Transverse colon (tissue), 3 donors: ENCODE data around the gene STYXL2.

Source experiments
- EP300 ChIP-seq: sonication (generic); formaldehyde crosslinking; IDR thresholded peaks from one replicate; pipeline ENCODE4 v1.6.1; 2017; ENCODE audit warnings: antibody characterized with exemption, low read depth
- POLR2A ChIP-seq: fragments of 450-650 bp; IDR thresholded peaks from one replicate; pipeline ENCODE4 v1.6.1; 2016; ENCODE audit warnings: antibody characterized with exemption, mild to moderate bottlenecking, moderate library complexity
- TF ChIP-seq, protein P1 (sequence below), 5 experiments: fragments of 200-600 bp in 3 of 5; fragments of 450-650 bp in 2 of 5; sonication (generic) in 3 of 5; IDR thresholded peaks; 1 replicate in 2 of 5; 2 replicates in 3 of 5; pipeline ENCODE4 v1.5.1; 2016 to 2017; ENCODE audit warnings: antibody characterized with exemption in 5 of 5, inconsistent platforms in 3 of 5, mild to moderate bottlenecking in 2 of 5, moderate library complexity in 1 of 5

DNA sequence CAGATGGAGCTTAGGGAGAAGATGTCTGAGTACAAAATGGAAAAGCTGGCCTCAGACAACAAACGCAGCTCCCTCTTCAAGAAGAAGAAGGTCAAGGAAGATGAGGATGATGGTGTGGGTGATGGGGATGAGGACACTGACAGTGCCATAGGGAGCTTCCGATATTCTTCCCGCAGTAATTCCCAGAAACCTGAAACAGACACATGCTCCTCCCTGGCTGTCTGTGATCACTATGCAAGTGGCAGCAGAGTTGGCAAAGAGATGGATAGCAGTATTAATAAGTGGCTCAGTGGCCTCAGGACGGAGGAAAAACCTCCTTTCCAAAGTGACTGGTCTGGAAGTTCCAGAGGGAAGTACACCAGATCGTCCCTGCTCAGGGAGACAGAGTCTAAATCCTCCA, 33.8 kb downstream of the STYXL2 start:
- TF ChIP-seq POLR2A (no peak), EP300 (no peak)
- TF ChIP-seq, protein P1, sequence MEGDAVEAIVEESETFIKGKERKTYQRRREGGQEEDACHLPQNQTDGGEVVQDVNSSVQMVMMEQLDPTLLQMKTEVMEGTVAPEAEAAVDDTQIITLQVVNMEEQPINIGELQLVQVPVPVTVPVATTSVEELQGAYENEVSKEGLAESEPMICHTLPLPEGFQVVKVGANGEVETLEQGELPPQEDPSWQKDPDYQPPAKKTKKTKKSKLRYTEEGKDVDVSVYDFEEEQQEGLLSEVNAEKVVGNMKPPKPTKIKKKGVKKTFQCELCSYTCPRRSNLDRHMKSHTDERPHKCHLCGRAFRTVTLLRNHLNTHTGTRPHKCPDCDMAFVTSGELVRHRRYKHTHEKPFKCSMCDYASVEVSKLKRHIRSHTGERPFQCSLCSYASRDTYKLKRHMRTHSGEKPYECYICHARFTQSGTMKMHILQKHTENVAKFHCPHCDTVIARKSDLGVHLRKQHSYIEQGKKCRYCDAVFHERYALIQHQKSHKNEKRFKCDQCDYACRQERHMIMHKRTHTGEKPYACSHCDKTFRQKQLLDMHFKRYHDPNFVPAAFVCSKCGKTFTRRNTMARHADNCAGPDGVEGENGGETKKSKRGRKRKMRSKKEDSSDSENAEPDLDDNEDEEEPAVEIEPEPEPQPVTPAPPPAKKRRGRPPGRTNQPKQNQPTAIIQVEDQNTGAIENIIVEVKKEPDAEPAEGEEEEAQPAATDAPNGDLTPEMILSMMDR (IDR thresholded peaks at IDR 0.05), result no peak
